Gastrocnemius medialis (tissue), 4 donors: ENCODE measurements around the gene PRR27.

Experiments used
- CTCF ChIP-seq, 5 experiments: fragments of 450-650 bp in 3 of 5; fragments of 200-600 bp in 2 of 5; sonication (generic) in 2 of 5; IDR thresholded peaks in 4 of 5; conservative IDR thresholded peaks in 1 of 5; 1 replicate in 4 of 5; 2 replicates in 1 of 5; pipeline ENCODE4 v1.5.1; 2016 to 2019; ENCODE audit warnings: antibody characterized with exemption in 5 of 5, mild to moderate bottlenecking in 3 of 5, moderate library complexity in 3 of 5
- POLR2A ChIP-seq, 2 donors: fragments of 450-650 bp; IDR thresholded peaks; one replicate each; pipeline ENCODE4 v1.6.1; 2017; ENCODE audit warnings: antibody characterized with exemption in 2 of 2, mild to moderate bottlenecking in 2 of 2, moderate library complexity in 2 of 2

GRCh38 chr4:70178075-70178660, 24.1 kb downstream of the PRR27 start:
- TF ChIP-seq CTCF (IDR thresholded peaks at IDR 0.05 in 4 of 5, conservative IDR thresholded peaks at IDR 0.05 in 1 of 5), result no peak
- TF ChIP-seq POLR2A (IDR thresholded peaks at IDR 0.05), result no peak
